Neural cell (in vitro differentiated cells): ENCODE measurements around the gene DNAJC12. TPM values are rescaled to one million over a fixed set of nuclear protein-coding genes. Genes with fewer than 3 reads are reported as not detected.

Experiments
- H2AFZ ChIP-seq: fragments of 200-600, 300-800 bp; sonication (generic), shearing (Covaris generic); 2 replicates; pipeline ENCODE4 v1.6.0; 2014; ENCODE audit warnings: low read depth, mild to moderate bottlenecking, antibody characterized with exemption, low read length, moderate library complexity
- H3F3A ChIP-seq: fragments of 200-600 bp; shearing (Covaris generic); 2 replicates; pipeline ENCODE4 v1.6.1; 2016; ENCODE audit warnings: mild to moderate bottlenecking, moderate library complexity, mixed read lengths, antibody characterized with exemption, low read length; ENCODE audit not compliant: insufficient read depth, poor library complexity, severe bottlenecking
- H3K27ac ChIP-seq: fragments of 200-600, 300-800 bp; sonication (generic), shearing (Covaris generic); 2 replicates; pipeline ENCODE4 v1.5.1; 2014; ENCODE audit warnings: mild to moderate bottlenecking, low read length, moderate library complexity
- H3K27me3 ChIP-seq: fragments of 300-800, 200-600 bp; sonication (generic), shearing (Covaris generic); 2 replicates; pipeline ENCODE4 v1.6.0; 2014; ENCODE audit warnings: mild to moderate bottlenecking, low read depth, low read length, moderate library complexity; ENCODE audit not compliant: insufficient read depth
- H3K36me3 ChIP-seq: fragments of 300-800, 200-600 bp; sonication (generic), shearing (Covaris generic); 2 replicates; pipeline ENCODE4 v1.5.1; 2014; ENCODE audit warnings: mild to moderate bottlenecking, antibody characterized with exemption, low read length, moderate library complexity; ENCODE audit not compliant: insufficient read depth
- H3K4me2 ChIP-seq: fragments of 300-800, 200-600 bp; sonication (generic), shearing (Covaris generic); 2 replicates; pipeline ENCODE4 v1.6.0; 2014; ENCODE audit warnings: mild to moderate bottlenecking, low read length
- H3K4me3 ChIP-seq: fragments of 300-800, 200-600 bp; sonication (generic), shearing (Covaris generic); 2 replicates; pipeline ENCODE4 v1.5.1; 2014; ENCODE audit warnings: mild to moderate bottlenecking, low read length, moderate library complexity
- H3K79me2 ChIP-seq: fragments of 200-600 bp; shearing (Covaris generic); replicated peaks from 2 replicates; pipeline ENCODE4 v1.6.0; 2014; ENCODE audit warnings: mild to moderate bottlenecking, low read length, moderate library complexity; ENCODE audit not compliant: insufficient read depth
- H3K9ac ChIP-seq: fragments of 300-800, 200-600 bp; sonication (generic), shearing (Covaris generic); 2 replicates; pipeline ENCODE4 v1.6.1; 2016; ENCODE audit warnings: mild to moderate bottlenecking, low read length, mixed read lengths
- H3K9me2 ChIP-seq: fragments of 200-600 bp; shearing (Covaris generic); 2 replicates; pipeline ENCODE4 v1.6.1; 2016; ENCODE audit warnings: mild to moderate bottlenecking, low read length, mixed read lengths; ENCODE audit not compliant: insufficient read depth
- H3K9me3 ChIP-seq: fragments of 200-600, 300-800 bp; sonication (generic), shearing (Covaris generic); 2 replicates; pipeline ENCODE4 v1.6.1; 2016; ENCODE audit warnings: mild to moderate bottlenecking, mixed run types, low read length, moderate library complexity, mixed read lengths
- H4K20me1 ChIP-seq: fragments of 200-600 bp; shearing (Covaris generic); 2 replicates; pipeline ENCODE4 v1.6.1; 2016; ENCODE audit warnings: mild to moderate bottlenecking, mixed run types; ENCODE audit not compliant: insufficient read depth
- CTCF ChIP-seq: fragments of 450-650 bp; IDR thresholded peaks from 2 replicates; pipeline ENCODE4 v1.5.1; 2014; ENCODE audit warnings: antibody characterized with exemption, mild to moderate bottlenecking, moderate library complexity; ENCODE audit not compliant: poor library complexity, severe bottlenecking
- EP300 ChIP-seq: fragments of 450-650 bp; conservative IDR thresholded peaks from 2 replicates; pipeline ENCODE4 v1.6.1; 2014; ENCODE audit warnings: antibody characterized with exemption, mild to moderate bottlenecking, moderate library complexity; ENCODE audit not compliant: poor library complexity, severe bottlenecking
- EZH2 ChIP-seq: fragments of 200-600, 300-800 bp; shearing (Covaris generic), sonication (generic); IDR thresholded peaks from 2 replicates; pipeline ENCODE4 v1.6.1; 2014; ENCODE audit warnings: antibody characterized with exemption, low read length, borderline replicate concordance, mild to moderate bottlenecking; ENCODE audit not compliant: insufficient read depth, poor library complexity, severe bottlenecking
- MXI1 ChIP-seq: fragments of 450-650 bp; conservative IDR thresholded peaks from 2 replicates; pipeline ENCODE4 v1.6.1; 2014; ENCODE audit warnings: antibody characterized with exemption, mild to moderate bottlenecking; ENCODE audit not compliant: poor library complexity, severe bottlenecking
- POLR2AphosphoS5 ChIP-seq: IDR thresholded peaks from 2 replicates; pipeline ENCODE4 v1.6.1; 2012
- RAD21 ChIP-seq: fragments of 450-650 bp; conservative IDR thresholded peaks from 2 replicates; pipeline ENCODE4 v1.6.1; 2014; ENCODE audit warnings: antibody characterized with exemption, mild to moderate bottlenecking, moderate library complexity
- SMC3 ChIP-seq: fragments of 450-650 bp; conservative IDR thresholded peaks from 2 replicates; pipeline ENCODE4 v1.6.1; 2014; ENCODE audit warnings: antibody characterized with exemption, mild to moderate bottlenecking, moderate library complexity; ENCODE audit not compliant: poor library complexity
- TAF1 ChIP-seq: IDR thresholded peaks from 2 replicates; pipeline ENCODE4 v1.6.1; 2012; ENCODE audit warnings: low read depth
- polyA plus RNA-seq: library from polyadenylated mRNA; depleted of rRNA; stranded (reverse); fragments of >200 nt; gene quantifications from 2 replicates; pipeline ENCODE4 v1.2.3, GENCODE V29; 2014
- TF ChIP-seq, protein P1 (sequence below): IDR thresholded peaks from 2 replicates; pipeline ENCODE4 v1.6.1; 2012; ENCODE audit warnings: borderline replicate concordance

The DNAJC12 gene
- polyA plus RNA-seq, 1 donor from 2014 or later: 32.2 TPM

DNA sequence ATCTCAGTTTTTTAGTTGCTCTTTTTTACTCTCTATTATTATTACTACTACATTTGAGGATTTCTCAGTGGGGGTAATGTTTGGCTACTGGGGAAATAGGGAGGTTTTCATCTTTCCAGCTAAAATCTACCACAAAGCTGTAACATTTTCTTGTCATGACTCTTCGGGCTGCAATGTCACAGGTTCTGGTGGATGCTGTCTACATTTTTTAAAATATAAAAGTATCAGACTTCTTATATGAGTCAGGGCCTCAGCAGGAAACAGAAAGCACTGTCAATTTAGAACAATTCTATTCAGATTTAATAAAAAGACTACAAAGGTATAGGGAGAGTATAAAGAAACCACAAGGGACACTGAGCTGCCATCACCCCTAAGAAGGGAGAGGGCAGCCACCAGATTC, 61.6 kb downstream of the DNAJC12 start:
- TF ChIP-seq RAD21 (no peak), TAF1 (no peak), EZH2 (no peak), MXI1 (no peak), EP300 (no peak), POLR2AphosphoS5 (no peak), CTCF (no peak), SMC3 (no peak)
- TF ChIP-seq, protein P1, sequence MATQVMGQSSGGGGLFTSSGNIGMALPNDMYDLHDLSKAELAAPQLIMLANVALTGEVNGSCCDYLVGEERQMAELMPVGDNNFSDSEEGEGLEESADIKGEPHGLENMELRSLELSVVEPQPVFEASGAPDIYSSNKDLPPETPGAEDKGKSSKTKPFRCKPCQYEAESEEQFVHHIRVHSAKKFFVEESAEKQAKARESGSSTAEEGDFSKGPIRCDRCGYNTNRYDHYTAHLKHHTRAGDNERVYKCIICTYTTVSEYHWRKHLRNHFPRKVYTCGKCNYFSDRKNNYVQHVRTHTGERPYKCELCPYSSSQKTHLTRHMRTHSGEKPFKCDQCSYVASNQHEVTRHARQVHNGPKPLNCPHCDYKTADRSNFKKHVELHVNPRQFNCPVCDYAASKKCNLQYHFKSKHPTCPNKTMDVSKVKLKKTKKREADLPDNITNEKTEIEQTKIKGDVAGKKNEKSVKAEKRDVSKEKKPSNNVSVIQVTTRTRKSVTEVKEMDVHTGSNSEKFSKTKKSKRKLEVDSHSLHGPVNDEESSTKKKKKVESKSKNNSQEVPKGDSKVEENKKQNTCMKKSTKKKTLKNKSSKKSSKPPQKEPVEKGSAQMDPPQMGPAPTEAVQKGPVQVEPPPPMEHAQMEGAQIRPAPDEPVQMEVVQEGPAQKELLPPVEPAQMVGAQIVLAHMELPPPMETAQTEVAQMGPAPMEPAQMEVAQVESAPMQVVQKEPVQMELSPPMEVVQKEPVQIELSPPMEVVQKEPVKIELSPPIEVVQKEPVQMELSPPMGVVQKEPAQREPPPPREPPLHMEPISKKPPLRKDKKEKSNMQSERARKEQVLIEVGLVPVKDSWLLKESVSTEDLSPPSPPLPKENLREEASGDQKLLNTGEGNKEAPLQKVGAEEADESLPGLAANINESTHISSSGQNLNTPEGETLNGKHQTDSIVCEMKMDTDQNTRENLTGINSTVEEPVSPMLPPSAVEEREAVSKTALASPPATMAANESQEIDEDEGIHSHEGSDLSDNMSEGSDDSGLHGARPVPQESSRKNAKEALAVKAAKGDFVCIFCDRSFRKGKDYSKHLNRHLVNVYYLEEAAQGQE: no peak
- Histone ChIP-seq H3K27ac (no peak overlapping the region), H3K9me2 (no peaks in the 10 kb centered on the region), H3K9ac (no peak overlapping the region), H3K4me2 (no peak overlapping the region), H4K20me1 (no peaks in the 10 kb centered on the region), H2AFZ (no peak overlapping the region), H3F3A (no peaks in the 10 kb centered on the region), H3K79me2 (no peaks in the 10 kb centered on the region), H3K4me3 (no peak overlapping the region), H3K9me3 (no peaks in the 10 kb centered on the region), H3K36me3 (no peaks in the 10 kb centered on the region), H3K27me3 (no peaks in the 10 kb centered on the region)

GRCh38 chr10:67775279-67775678, 62.7 kb downstream of the DNAJC12 start:
- Histone ChIP-seq H3K9me3 (no peaks in the 10 kb centered on the region), H4K20me1 (no peaks in the 10 kb centered on the region), H3K9ac (no peak overlapping the region), H3K27me3 (no peaks in the 10 kb centered on the region), H3K27ac (no peak overlapping the region), H3K4me3 (no peak overlapping the region), H2AFZ (no peak overlapping the region), H3K36me3 (no peaks in the 10 kb centered on the region), H3K4me2 (no peak overlapping the region), H3K79me2 (no peaks in the 10 kb centered on the region), H3K9me2 (no peaks in the 10 kb centered on the region), H3F3A (no peaks in the 10 kb centered on the region)
- no peak for TF ChIP-seq EP300
- TF ChIP-seq RAD21: no peak
- TF ChIP-seq CTCF: no peak
- TF ChIP-seq MXI1: no peak
- TF ChIP-seq, protein P1: no peak
- no peak for TF ChIP-seq SMC3
- TF ChIP-seq TAF1: no peak
- TF ChIP-seq EZH2: no peak
- no peak for TF ChIP-seq POLR2AphosphoS5
